Mesenteric fat pad (tissue), 1 donor: ENCODE results near the gene OBSCN. TPM values are rescaled to one million over a fixed set of nuclear protein-coding genes. Genes with fewer than 3 reads are reported as not detected.

ENCODE experiments used
- DNase-seq: peaks from one replicate; pipeline ENCODE4 v3.0.0-alpha.2; 2020; ENCODE audit warnings: low spot score
- total RNA-seq: library from RNA; stranded (reverse); fragmentation: NEBNext Ultra II Directional; extraction: Animal tissue kit (Norgen Biotek cat#: 25700); gene quantifications from one replicate; pipeline ENCODE4 v1.2.1, GENCODE V29; 2021
- donor health status: DM: yes; HTN: yes; CAD: no.

Gene OBSCN
- total RNA-seq, 1 donor from 2014 or later: 3.7 TPM

- peak; percentile 88 for DNase-seq
Measured at GRCh38 chr1:228316589-228317387, 108.9 kb downstream of the OBSCN start.

GRCh38 chr1:228317411-228317828 is 109.6 kb downstream of the OBSCN start:
- DNase-seq: peak; percentile 78

- peak; percentile 78 for DNase-seq
Measured at GRCh38 chr1:228317891-228318810, 110.3 kb downstream of the OBSCN start.

- peak; percentile 75 for DNase-seq
Measured at GRCh38 chr1:228318823-228319241, 111.0 kb downstream of the OBSCN start.

GRCh38 chr1:228319352-228320088 is 111.7 kb downstream of the OBSCN start:
- DNase-seq: no peak

- no peak for DNase-seq
Measured at GRCh38 chr1:228320394-228320793, 112.5 kb downstream of the OBSCN start.

GRCh38 chr1:228321435-228321834 is 113.6 kb downstream of the OBSCN start:
- DNase-seq: peak; percentile 68

GRCh38 chr1:228321895-228322294 is 114.1 kb downstream of the OBSCN start:
- peak; percentile 79 for DNase-seq

GRCh38 chr1:228323401-228323800 is 115.6 kb downstream of the OBSCN start:
- DNase-seq: peak; percentile 47

- no peak for DNase-seq
Measured at GRCh38 chr1:228325267-228325666, 117.4 kb downstream of the OBSCN start.

- no peak for DNase-seq
Measured at GRCh38 chr1:228329887-228330286, 122.0 kb downstream of the OBSCN start.

GRCh38 chr1:228332797-228333738 is 125.2 kb downstream of the OBSCN start:
- DNase-seq: peak; percentile 79

- peak; percentile 82 for DNase-seq
Measured at GRCh38 chr1:228333739-228334115, 125.9 kb downstream of the OBSCN start.

- DNase-seq: peak; percentile 72
Measured at GRCh38 chr1:228334226-228334935, 126.5 kb downstream of the OBSCN start.

GRCh38 chr1:228334954-228335353 is 127.1 kb downstream of the OBSCN start:
- DNase-seq: peak; percentile 83

GRCh38 chr1:228335406-228336307 is 127.8 kb downstream of the OBSCN start:
- DNase-seq: peak; percentile 76

GRCh38 chr1:228336308-228337030 is 128.6 kb downstream of the OBSCN start:
- DNase-seq: peak; percentile 87
